Activated naive CD8-positive, alpha-beta T cell treated with anti-CD3 and anti-CD28 coated beads, Interleukin-2, amount 10 ng/mL, durations not matched to agents 7 days and 5 days (primary cell): ENCODE measurements around the gene PRCP. TPM values are rescaled to one million over a fixed set of nuclear protein-coding genes. Genes with fewer than 3 reads are reported as not detected.

Source experiments
- ATAC-seq: fragments of 150-1000 bp; cut with Tn5 transposase; one replicate; pipeline ENCODE4 v1.10.0; 2021; ENCODE audit warnings: low read depth, moderate library complexity
- POLR2A ChIA-PET: fragments of 350-600 bp; sonication (Branson Sonifier 250); formaldehyde crosslinking; loops from one replicate; lab custom pipeline; 2021; ENCODE audit warnings: antibody characterized with exemption; lab: Charles Lee
- DNase-seq: peaks from one replicate; pipeline ENCODE4 v3.0.0; 2021
- H3K27ac Mint-ChIP-seq: one replicate; pipeline ENCODE4 v1.8.0; 2022; ENCODE audit warnings: mild to moderate bottlenecking, mixed read lengths
- H3K27me3 Mint-ChIP-seq: one replicate; pipeline ENCODE4 v1.8.0; 2022; ENCODE audit warnings: mild to moderate bottlenecking, moderate library complexity, mixed read lengths
- H3K36me3 Mint-ChIP-seq: one replicate; pipeline ENCODE4 v1.8.0; 2021; ENCODE audit warnings: mild to moderate bottlenecking, mixed read lengths
- H3K4me1 Mint-ChIP-seq: one replicate; pipeline ENCODE4 v1.8.0; 2021; ENCODE audit warnings: mixed read lengths
- H3K4me3 Mint-ChIP-seq: one replicate; pipeline ENCODE4 v1.8.0; 2022; ENCODE audit warnings: mild to moderate bottlenecking, moderate library complexity, mixed read lengths
- H3K9me3 Mint-ChIP-seq: one replicate; pipeline ENCODE4 v1.8.0; 2021; ENCODE audit warnings: mixed read lengths
- total RNA-seq, 2 experiments: library from RNA; stranded (reverse); gene quantifications; one replicate each; pipeline ENCODE4 v1.2.3, GENCODE V29; 2021

PRCP gene
- total RNA-seq, 2 experiments from 2014 or later, result 21.3 to 25.6 TPM

DNA sequence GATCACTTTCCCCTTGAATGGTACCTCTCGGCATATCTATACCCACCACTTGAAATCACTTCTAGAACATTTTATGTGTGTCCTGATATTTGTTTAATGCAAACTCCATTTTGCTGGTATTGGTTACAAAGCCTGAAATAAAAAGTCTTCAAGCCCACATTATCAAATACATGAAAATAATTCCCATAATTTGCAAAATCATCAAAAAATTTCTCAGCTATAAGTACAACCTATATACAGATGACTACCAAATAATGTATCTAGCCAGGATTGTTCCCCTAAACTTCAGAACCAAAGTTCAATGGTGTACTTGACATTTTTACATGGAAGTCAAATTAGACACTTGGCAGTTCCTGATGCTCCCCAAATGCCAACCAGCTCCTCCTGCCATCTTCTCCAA, 71.8 kb downstream of the PRCP start:
- H3K4me3 Mint-ChIP-seq, result no peak overlapping the region
- H3K4me1 Mint-ChIP-seq, result no peaks in the 10 kb centered on the region
- POLR2A ChIA-PET, result no interaction called here
- H3K27ac Mint-ChIP-seq, result no peak overlapping the region
- ATAC-seq (no peak), DNase-seq (no peak)
- H3K9me3 Mint-ChIP-seq, result peaks cover 1% of the 10 kb centered on the region
- no peaks in the 10 kb centered on the region for H3K27me3 Mint-ChIP-seq
- peaks cover 3% of the 10 kb centered on the region for H3K36me3 Mint-ChIP-seq

DNA sequence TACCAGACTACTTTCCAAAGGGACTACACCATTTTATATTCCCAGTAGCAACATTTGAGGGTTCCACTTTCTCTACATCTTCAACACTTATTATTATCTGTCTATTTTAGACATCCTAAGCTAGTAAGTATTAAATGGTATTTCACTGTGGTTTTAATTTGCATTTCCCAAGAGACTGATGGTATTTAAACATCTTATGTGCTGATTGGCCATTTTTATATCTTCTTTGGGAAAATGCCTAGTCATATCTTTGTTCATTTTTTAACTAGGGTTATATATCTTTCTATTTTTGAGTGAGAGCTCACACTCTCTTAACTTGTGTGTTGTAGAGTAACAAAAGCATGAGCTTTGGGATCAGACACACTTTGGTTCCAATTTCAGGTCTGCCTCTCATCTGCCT, 73.7 kb downstream of the PRCP start:
- no peak overlapping the region for H3K27ac Mint-ChIP-seq
- no peaks in the 10 kb centered on the region for H3K9me3 Mint-ChIP-seq
- POLR2A ChIA-PET, result no interaction called here
- ATAC-seq (no peak), DNase-seq (no peak)
- no peaks in the 10 kb centered on the region for H3K4me1 Mint-ChIP-seq
- peaks cover 2% of the 10 kb centered on the region for H3K36me3 Mint-ChIP-seq
- H3K4me3 Mint-ChIP-seq, result no peak overlapping the region
- no peaks in the 10 kb centered on the region for H3K27me3 Mint-ChIP-seq

DNA sequence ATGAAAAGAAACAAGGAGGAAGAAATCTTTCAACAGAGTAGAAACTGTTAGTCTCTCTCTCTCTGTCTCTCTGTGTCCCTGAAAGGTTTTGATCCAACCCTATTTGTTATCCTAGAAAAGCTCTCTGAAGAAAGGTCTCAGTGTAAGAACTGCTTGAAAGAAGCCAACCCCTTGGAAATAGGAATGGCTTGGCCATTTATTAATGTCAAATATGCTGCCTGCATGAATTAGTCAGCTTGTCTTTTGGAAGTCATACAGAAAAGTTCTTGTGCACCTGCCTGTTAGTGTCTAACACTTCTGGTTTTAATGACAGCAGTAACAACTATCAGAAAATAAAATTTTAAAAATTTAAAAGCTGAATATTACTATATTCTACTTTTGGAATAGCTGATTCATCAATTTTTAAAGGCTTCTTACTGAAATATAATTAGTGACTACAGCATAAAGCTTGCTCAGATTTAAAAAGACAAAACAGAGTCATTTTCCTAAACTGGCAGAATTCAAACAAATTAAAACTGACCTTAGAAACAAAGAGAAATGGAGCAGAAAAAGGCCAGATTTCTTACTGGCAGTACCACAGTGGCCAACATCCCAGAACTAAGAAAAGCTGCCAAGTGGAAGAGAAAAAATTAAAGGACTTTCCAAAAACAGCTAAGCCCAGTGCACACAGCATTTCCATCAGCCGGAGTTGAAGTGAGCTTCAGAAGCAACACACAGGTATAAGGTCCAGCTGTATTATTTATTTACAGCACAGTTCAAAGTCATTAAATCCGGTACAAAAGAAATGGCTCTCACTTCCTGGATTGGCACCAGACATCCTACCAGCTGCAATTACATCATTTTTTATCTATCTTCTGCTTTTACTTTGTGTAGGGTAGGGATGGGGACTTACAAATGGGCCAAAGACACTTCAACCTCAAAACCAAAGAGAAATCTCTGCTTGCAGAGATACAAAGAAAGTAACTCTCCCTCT, 76.3 kb downstream of the PRCP start:
- no peak overlapping the region for H3K4me3 Mint-ChIP-seq
- H3K27me3 Mint-ChIP-seq, result no peaks in the 10 kb centered on the region
- no peaks in the 10 kb centered on the region for H3K9me3 Mint-ChIP-seq
- no peak for DNase-seq
- peaks cover 2% of the 10 kb centered on the region for H3K36me3 Mint-ChIP-seq
- no peak for ATAC-seq
- H3K4me1 Mint-ChIP-seq, result no peaks in the 10 kb centered on the region
- POLR2A ChIA-PET, result no interaction called here
- no peak overlapping the region for H3K27ac Mint-ChIP-seq

DNA sequence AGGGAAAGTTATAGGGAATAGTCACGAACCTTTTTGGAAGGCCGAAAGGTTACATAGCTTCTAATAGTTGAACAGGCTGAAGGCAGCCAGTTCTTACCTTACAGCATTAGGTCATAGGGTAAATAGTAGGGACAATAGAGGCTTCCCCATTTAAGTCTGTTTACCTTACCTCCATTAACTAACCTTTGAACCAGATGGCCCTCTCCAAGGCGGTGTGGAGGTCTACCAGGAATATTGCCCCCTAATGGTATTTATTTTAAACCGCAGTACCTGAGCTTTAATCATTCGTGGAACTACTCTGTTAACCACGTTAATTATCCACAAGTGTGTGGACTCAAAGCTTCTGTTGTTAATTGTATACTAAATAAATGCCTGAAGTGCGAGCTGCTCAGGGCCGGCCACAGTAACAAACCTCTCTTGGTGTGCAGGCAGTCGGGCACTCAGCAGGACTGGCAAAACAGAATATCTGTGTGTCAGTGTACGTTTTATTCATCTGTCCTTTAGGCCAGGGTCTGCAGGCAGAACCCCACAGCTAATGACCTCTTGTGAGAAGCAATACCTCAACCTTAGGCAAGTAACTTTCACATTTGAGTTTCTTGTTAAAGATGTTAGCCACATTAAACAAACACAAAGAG, 81.7 kb downstream of the PRCP start:
- Mint-ChIP-seq H3K27me3 (peaks cover 12% of the 10 kb centered on the region), H3K4me3 (no peak overlapping the region), H3K27ac (no peak overlapping the region), H3K9me3 (no peaks in the 10 kb centered on the region), H3K4me1 (no peaks in the 10 kb centered on the region), H3K36me3 (no peaks in the 10 kb centered on the region)
- DNase-seq, result no peak
- no peak for ATAC-seq
- POLR2A ChIA-PET, result no interaction called here

DNA sequence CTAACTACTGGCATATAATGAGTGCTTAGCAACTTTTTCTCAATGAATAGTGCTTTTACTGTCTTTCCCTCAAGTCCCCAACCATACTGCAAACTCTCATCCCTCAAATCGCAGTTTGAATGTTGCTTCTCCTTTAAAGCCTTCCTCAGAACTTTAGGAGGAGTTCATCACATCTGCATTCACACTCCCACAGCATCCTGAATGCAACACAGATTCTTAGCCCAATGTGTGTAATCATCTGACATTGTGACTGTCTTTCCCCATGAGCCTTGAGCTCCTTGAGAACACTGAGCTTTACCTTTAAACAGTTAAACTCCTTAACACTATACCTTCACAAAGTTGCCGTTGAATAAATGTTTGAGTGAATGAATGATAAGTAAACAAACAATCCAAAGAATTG, 84.8 kb downstream of the PRCP start:
- ATAC-seq, result no peak
- Mint-ChIP-seq H3K9me3 (no peaks in the 10 kb centered on the region), H3K27me3 (peaks cover 23% of the 10 kb centered on the region), H3K4me1 (no peaks in the 10 kb centered on the region), H3K4me3 (no peak overlapping the region), H3K27ac (no peak overlapping the region), H3K36me3 (no peaks in the 10 kb centered on the region)
- DNase-seq, result no peak
- POLR2A ChIA-PET, result no interaction called here

DNA sequence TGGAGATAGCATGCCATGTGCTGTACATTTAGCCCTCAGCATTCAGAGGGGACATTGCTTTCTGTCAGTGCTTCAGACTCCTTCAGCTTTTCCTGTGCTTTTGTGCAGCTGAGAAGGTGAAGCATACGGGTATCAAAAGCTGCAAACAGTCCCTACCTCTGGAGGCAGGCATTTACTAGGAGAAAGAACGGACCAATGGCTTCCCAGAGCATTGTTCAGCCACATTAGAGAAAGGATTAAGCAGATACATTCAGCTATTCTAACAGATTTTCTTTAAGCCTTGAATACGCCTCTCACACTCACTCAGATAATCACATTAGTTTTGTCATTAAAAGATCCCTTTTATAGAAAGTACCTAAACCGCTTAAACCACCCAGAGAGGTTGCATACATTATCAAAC, 85.9 kb downstream of the PRCP start:
- Mint-ChIP-seq H3K4me1 (no peaks in the 10 kb centered on the region), H3K27me3 (peaks cover 25% of the 10 kb centered on the region), H3K27ac (no peak overlapping the region), H3K4me3 (no peak overlapping the region), H3K36me3 (no peaks in the 10 kb centered on the region), H3K9me3 (no peaks in the 10 kb centered on the region)
- DNase-seq (no peak), ATAC-seq (no peak)
- POLR2A ChIA-PET, result no interaction called here

DNA sequence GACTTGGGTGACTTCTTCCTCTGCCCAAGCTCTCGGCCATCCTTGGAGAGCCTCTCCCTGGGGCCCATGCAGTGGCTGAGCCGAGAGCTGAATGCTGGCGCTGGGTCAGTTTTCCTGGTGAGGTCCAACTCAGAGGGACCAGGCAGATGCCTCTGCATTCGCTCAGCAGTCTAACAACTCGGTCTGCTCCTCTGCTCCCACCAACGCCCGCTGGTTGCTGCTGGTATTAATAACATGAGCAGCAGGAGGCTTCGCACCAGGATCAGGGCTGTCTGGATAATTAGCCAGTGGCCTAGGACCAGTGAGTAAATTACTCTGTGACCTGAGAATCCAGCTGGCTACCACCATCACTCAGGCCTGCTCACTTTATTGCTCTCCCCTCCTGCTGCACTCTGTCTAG, 88.9 kb downstream of the PRCP start:
- Mint-ChIP-seq H3K4me3 (no peak overlapping the region), H3K9me3 (no peaks in the 10 kb centered on the region), H3K36me3 (no peaks in the 10 kb centered on the region), H3K27me3 (peaks cover 27% of the 10 kb centered on the region), H3K4me1 (no peaks in the 10 kb centered on the region), H3K27ac (no peak overlapping the region)
- ATAC-seq (no peak), DNase-seq (no peak)
- POLR2A ChIA-PET, result no interaction called here

DNA sequence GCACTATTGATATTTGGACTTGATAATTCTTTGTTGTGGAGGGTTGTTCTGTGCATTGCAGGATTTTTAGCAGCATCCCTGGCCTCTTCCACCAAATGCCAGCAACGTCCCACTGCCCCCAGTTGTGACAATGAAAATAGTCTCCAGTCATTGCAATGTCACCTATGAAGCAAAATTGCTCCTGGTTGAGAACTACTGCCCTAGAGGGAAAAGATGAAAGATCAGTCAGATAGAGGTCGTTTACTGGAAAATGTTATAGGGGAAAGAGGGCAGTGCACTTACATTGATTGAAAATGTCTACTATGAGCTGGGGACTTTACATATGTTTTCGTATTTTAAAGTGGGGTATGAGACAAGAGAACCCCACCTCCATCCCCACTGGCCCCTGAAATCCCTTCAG, 89.5 kb downstream of the PRCP start:
- Mint-ChIP-seq H3K9me3 (no peaks in the 10 kb centered on the region), H3K4me3 (no peak overlapping the region), H3K27me3 (peaks cover 29% of the 10 kb centered on the region), H3K27ac (no peak overlapping the region), H3K36me3 (no peaks in the 10 kb centered on the region), H3K4me1 (no peaks in the 10 kb centered on the region)
- no peak for ATAC-seq
- POLR2A ChIA-PET, result no interaction called here
- DNase-seq, result no peak

DNA sequence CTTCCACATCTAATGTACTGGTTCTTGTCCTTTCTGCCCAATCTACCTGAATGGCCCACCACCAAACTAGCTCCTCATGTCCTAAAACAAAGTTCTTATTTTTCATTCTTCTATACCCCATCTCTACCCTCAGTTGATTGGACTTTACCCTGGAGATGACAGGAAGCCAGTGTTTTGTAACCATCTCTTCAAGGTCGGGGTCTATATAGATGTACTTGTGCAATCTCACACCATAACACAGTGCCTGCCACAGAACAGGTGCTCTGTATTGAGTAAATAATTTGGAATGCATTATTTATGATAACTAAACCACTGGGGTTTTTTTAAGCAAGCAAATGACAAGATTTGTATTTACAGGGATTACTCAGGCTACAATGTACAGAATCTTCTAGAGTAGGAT, 89.9 kb downstream of the PRCP start:
- H3K27ac Mint-ChIP-seq, result no peak overlapping the region
- POLR2A ChIA-PET, result no interaction called here
- peaks cover 29% of the 10 kb centered on the region for H3K27me3 Mint-ChIP-seq

DNA sequence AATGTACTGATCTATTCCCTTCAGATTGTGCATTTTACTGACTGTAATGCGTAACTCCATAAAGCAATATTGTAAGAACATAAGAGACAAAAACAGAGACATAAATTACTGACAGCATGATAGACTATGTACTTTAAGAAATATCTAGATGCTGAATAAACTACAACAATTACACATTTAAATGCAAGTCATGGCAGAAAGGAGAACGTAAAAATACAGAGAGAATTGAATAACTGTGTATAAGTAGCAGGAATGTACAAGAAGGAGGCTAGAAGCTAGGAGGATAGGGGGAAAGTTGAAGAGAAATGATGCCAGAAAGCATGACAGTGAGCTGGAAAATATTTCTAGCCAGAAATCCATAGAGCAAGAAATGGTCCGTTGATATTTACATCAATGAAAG, 92.6 kb downstream of the PRCP start:
- ATAC-seq (no peak), DNase-seq (no peak)
- H3K27ac Mint-ChIP-seq, result no peak overlapping the region
- POLR2A ChIA-PET, result no interaction called here
- H3K4me1 Mint-ChIP-seq, result no peaks in the 10 kb centered on the region
- peaks cover 27% of the 10 kb centered on the region for H3K27me3 Mint-ChIP-seq
- H3K36me3 Mint-ChIP-seq, result no peaks in the 10 kb centered on the region
- no peak overlapping the region for H3K4me3 Mint-ChIP-seq
- no peaks in the 10 kb centered on the region for H3K9me3 Mint-ChIP-seq

More for the DNA sequence above, 89.9 kb downstream of the PRCP start:
- Mint-ChIP-seq H3K36me3 (no peaks in the 10 kb centered on the region), H3K4me3 (no peak overlapping the region), H3K9me3 (no peaks in the 10 kb centered on the region), H3K4me1 (no peaks in the 10 kb centered on the region)
- ATAC-seq, result no peak
- no peak for DNase-seq

DNA sequence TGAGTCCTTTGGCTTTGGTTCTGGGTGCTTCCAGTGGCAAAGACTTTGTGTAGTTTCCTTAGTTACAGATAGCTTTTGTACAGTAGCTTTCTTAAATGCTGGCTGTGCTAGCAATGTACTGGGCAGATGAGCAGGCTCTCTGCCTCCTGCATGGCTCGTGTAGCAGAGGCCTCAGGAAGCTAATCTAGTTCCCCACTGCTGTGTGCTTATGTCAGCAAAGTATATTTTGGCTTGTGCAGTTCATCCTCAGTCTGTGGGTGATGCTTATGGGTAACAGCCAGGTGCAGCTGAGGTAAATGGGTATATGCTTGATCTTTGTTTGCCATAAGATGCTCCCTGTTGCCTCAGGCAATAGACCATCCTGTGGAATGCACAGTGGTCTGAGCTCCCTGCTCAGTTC, 97.5 kb downstream of the PRCP start:
- Mint-ChIP-seq H3K36me3 (no peaks in the 10 kb centered on the region), H3K4me3 (no peak overlapping the region)

DNA sequence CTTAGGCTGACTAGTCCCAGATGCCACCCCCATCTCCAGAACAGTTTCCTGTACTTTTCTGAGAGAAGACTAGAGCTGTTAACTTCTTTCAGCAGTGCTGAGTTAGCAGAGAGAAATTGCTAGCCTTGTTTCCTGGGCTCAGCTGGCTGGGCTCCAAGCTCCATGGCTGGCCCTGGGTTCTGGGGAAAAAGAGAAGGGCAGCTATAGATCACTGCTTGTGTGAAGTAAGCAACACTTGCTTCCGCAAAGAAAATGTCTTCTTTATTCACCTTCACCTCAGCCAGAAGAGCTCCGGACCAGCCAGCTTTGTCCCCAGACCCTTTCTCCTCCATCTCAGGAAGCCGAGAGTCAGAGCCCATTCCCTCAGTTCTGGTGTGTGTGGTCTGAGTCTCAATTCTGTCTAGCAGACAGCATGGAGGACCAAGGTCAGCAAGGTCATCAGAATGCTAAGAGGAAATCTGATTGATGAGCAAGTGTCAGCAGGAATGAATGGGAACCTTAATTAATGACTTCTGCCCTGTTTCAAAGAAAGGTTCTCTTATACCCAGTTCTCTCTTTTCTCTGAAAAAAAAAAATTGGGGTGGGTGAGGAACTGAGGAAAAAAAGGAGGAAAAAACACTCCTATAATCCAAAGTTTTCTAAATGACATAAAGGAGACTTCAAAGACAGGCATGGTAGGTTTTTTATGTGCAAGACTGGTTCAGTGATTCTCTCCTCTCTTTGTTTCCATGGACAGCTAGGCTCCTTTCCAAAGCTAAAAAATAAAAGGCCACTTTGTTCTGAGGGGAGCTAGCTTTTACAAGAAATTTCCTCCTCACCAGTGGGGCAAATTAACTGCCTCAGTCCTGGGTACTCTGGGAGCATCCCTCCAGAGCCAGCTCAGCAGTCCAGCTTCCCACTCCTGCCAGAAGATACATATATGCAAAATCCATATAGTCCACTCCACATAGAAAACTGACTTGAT, 103.0 kb downstream of the PRCP start:
- H3K27ac Mint-ChIP-seq, result no peak overlapping the region

More for the DNA sequence above, 97.5 kb downstream of the PRCP start:
- H3K27me3 Mint-ChIP-seq, result peaks cover 20% of the 10 kb centered on the region
- ATAC-seq (no peak), DNase-seq (no peak)
- H3K4me1 Mint-ChIP-seq, result no peaks in the 10 kb centered on the region
- no peak overlapping the region for H3K27ac Mint-ChIP-seq
- POLR2A ChIA-PET, result no interaction called here
- no peaks in the 10 kb centered on the region for H3K9me3 Mint-ChIP-seq

DNA sequence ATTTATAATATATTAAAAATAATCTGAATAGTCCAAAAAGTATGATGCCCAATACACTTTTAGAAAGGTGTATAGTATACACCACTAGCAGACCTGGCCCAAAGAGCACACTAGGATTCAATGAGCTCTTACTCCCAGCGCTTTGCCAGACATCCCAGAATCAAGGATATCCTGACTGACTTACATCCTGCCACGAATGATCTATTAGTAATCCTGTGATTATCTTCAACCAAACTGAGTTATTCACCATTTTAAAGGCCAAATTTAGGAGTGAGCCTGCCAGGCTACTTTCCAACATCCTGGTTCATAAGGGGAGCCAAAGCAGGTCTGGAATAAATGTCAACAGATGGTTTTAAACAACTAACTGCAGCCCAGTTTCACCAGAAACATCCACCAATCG, 105.7 kb downstream of the PRCP start:
- Mint-ChIP-seq H3K27ac (no peak overlapping the region), H3K4me1 (no peaks in the 10 kb centered on the region), H3K36me3 (no peaks in the 10 kb centered on the region), H3K4me3 (no peak overlapping the region), H3K27me3 (no peaks in the 10 kb centered on the region), H3K9me3 (no peaks in the 10 kb centered on the region)
- POLR2A ChIA-PET, result no interaction called here
- DNase-seq (no peak), ATAC-seq (no peak)

More for the DNA sequence above, 103.0 kb downstream of the PRCP start:
- Mint-ChIP-seq H3K4me1 (no peaks in the 10 kb centered on the region), H3K36me3 (no peaks in the 10 kb centered on the region), H3K9me3 (no peaks in the 10 kb centered on the region), H3K4me3 (no peak overlapping the region), H3K27me3 (peaks cover 9% of the 10 kb centered on the region)
- POLR2A ChIA-PET, result no interaction called here
- DNase-seq (no peak), ATAC-seq (no peak)
